ENCODE measurements around the gene GPC1.

DNA sequence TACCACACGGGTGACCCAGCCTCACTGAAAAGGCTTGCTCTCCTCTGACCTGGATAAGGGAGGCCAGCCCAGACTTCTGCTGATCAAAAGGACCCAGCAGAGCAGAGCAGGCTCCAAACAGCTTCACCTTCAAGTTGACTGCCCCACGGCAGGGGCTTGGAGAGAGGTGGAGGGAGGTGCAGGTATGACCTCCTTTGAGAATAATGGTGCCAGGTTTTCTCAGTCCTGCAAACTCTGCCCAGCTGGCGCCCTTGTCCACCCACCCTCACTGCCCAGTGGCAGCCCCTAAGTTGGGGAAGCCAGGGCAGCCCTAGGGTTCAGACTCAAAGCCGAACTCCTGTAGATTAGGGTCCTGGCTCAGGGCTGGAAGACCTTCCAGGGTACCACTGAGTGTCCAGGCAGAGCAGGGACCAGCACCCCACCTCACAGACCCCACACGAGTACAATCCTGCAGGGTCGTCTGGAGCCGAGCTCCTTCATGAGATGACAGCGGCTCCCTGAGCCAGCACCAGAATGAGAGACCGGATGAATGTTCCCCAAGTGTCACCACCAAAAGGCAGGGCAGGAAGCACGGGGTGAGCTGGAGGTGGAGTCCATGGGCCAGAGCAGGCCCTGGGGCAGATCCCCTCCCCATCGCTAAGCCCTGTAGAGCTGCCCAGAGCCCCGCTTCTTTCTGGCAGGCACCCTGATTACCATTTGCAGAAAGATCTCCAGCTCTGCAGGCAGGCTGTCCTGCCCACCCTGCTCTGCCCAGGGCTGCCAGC is 3.6 kb upstream of the GPC1 start:
- TF ChIP-seq, protein P1, sequence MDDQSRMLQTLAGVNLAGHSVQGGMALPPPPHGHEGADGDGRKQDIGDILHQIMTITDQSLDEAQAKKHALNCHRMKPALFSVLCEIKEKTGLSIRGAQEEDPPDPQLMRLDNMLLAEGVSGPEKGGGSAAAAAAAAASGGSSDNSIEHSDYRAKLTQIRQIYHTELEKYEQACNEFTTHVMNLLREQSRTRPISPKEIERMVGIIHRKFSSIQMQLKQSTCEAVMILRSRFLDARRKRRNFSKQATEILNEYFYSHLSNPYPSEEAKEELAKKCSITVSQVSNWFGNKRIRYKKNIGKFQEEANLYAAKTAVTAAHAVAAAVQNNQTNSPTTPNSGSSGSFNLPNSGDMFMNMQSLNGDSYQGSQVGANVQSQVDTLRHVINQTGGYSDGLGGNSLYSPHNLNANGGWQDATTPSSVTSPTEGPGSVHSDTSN (IDR thresholded peaks at IDR 0.05), result no peak
- TF ChIP-seq GATA2 (CRISPR knock-in tag; IDR thresholded peaks at IDR 0.05) (no peak), RAD21 (IDR thresholded peaks at IDR 0.05; ENCODE audit: low read length) (no peak), CTCF (IDR thresholded peaks at IDR 0.05) (no peak), POLR2AphosphoS5 (IDR thresholded peaks at IDR 0.05; ENCODE audit: low read depth, low read length) (no peak), ZBTB33 (IDR thresholded peaks at IDR 0.05; ENCODE audit: borderline replicate concordance, low read depth) (no peak), JUND (IDR thresholded peaks at IDR 0.05) (no peak), RXRA (IDR thresholded peaks at IDR 0.05; ENCODE audit: borderline replicate concordance, low read depth) (no peak), EZH2phosphoT487 (IDR thresholded peaks at IDR 0.05; ENCODE audit: borderline replicate concordance, low read depth) (no peak)
- TF ChIP-seq, protein P2, sequence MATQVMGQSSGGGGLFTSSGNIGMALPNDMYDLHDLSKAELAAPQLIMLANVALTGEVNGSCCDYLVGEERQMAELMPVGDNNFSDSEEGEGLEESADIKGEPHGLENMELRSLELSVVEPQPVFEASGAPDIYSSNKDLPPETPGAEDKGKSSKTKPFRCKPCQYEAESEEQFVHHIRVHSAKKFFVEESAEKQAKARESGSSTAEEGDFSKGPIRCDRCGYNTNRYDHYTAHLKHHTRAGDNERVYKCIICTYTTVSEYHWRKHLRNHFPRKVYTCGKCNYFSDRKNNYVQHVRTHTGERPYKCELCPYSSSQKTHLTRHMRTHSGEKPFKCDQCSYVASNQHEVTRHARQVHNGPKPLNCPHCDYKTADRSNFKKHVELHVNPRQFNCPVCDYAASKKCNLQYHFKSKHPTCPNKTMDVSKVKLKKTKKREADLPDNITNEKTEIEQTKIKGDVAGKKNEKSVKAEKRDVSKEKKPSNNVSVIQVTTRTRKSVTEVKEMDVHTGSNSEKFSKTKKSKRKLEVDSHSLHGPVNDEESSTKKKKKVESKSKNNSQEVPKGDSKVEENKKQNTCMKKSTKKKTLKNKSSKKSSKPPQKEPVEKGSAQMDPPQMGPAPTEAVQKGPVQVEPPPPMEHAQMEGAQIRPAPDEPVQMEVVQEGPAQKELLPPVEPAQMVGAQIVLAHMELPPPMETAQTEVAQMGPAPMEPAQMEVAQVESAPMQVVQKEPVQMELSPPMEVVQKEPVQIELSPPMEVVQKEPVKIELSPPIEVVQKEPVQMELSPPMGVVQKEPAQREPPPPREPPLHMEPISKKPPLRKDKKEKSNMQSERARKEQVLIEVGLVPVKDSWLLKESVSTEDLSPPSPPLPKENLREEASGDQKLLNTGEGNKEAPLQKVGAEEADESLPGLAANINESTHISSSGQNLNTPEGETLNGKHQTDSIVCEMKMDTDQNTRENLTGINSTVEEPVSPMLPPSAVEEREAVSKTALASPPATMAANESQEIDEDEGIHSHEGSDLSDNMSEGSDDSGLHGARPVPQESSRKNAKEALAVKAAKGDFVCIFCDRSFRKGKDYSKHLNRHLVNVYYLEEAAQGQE (IDR thresholded peaks at IDR 0.05; ENCODE audit: low read depth, low read length), result no peak
- TF ChIP-seq, protein P3, sequence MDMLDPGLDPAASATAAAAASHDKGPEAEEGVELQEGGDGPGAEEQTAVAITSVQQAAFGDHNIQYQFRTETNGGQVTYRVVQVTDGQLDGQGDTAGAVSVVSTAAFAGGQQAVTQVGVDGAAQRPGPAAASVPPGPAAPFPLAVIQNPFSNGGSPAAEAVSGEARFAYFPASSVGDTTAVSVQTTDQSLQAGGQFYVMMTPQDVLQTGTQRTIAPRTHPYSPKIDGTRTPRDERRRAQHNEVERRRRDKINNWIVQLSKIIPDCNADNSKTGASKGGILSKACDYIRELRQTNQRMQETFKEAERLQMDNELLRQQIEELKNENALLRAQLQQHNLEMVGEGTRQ (IDR thresholded peaks at IDR 0.05; ENCODE audit: borderline replicate concordance, low read depth, low read length), result no peak

Measured in SK-N-SH (cell line).